RPMI7951 (cell line): ENCODE measurements around the gene SETBP1. TPM values are rescaled to one million over a fixed set of nuclear protein-coding genes. Genes with fewer than 3 reads are reported as not detected.

Experiments
- DNase-seq: peaks from one replicate; pipeline ENCODE4 v3.0.0-alpha.2; 2012; ENCODE audit warnings: low read depth
- total RNA-seq: library from RNA; depleted of rRNA; stranded (reverse); fragments of >200 nt; shearing (Covaris generic); gene quantifications from 2 replicates; pipeline ENCODE4 v1.2.3, GENCODE V29; 2014

The SETBP1 gene
- total RNA-seq, 1 experiment from 2014 or later, result 5.5 TPM

DNA sequence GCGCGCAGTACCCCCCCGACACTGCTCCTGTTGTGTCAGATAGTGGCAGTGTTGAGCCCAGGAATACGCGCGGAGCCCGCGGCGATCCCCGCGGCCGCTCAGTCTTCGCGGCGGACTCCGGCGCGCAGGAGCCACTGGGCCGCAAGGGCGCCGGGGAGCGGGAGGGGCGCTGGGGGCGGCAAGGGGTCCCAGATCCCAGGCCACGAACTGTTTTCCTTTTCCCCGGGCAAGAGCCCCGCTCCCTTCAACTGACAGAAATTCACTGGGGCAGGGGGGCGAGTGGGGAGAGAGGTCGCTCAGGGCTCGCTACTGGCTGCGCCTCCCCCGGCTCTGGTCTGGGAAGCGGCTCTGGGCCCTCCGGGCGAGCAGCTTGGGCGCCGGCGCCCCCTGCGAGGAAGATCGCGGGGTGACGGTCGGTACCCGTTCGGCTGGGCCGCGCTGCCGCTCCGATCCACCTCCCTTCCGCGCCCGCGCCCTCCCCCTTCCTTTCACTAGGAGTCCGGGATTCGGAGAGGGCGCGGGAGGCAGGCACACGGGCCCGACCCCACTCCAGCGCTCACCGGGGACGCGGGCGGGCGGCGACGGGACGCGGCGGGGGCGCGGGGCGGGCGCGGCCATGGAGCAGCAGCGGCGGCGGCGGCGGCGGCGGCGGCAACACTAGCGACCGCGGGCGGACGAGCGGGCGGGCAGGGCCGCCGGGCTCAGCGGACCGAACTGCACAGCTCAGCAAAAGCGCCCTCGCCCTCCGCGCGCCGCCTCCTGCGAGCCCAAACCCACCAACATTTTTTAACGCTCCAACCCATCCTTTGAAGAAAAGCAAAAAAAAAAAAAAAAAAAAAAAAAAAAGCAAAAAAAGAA lies 1.4 kb upstream of the SETBP1 start:
- peak; percentile 78 for DNase-seq

DNA sequence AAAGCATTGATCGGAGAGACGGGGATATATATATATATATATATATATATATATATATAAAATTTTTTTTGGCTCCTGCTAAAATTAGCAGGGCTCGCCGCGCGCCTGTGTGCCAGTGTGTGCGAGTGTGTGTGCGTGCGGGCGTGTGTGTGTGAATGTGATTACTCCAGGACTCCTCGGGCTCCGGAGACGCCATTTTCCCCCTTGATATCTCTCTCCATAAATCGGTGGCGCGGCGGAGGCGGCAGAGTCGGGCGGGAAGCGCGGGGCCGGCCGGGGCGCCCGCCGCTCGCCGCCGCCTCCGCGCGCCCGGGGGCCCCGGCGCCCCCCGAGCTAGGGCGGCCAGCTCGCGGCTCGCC lies 795 bp upstream of the SETBP1 start:
- peak; percentile 56 for DNase-seq

DNA sequence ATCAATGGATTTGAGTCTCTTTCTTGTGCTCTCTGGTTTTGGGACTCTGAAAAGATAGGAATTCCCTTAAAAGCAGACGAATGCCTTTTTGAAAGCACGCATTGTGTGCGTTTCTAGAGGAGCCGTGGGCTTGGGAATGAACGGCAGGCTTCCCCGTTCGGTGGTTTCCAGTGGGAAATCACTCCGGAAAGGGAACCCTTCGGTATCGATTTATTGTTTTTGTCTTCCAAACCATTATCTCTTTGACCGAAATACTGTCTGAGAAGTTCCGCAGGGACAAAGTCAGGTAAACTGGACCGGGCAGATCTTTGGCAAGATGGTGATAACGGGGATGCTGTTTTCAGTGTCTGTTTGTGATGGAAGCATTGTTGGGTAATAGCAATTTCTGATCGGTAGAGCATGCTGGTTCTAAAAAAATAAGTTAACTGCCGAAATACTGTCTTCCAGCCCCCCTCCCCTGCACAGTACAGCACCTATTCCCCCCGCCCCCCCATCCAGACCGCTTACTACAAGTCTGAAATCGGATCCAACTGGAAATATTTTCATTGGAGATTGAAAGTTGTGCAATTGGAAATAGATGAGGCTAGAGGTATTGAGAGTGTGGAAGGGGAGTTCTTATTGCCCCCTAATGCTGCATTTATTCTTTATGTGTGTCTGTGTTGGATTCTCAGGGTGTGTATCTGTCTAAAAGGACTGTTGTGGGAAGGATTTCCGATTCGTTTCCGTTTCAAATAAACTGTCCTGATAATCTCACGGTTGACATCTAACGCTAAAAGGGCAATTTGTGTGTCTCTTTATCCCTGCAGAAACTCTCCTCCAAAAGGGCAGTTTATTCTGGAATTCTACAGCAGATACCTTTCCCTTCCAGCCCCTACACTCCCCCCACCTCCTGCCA lies 635 bp downstream of the SETBP1 start:
- DNase-seq, result no peak

DNA sequence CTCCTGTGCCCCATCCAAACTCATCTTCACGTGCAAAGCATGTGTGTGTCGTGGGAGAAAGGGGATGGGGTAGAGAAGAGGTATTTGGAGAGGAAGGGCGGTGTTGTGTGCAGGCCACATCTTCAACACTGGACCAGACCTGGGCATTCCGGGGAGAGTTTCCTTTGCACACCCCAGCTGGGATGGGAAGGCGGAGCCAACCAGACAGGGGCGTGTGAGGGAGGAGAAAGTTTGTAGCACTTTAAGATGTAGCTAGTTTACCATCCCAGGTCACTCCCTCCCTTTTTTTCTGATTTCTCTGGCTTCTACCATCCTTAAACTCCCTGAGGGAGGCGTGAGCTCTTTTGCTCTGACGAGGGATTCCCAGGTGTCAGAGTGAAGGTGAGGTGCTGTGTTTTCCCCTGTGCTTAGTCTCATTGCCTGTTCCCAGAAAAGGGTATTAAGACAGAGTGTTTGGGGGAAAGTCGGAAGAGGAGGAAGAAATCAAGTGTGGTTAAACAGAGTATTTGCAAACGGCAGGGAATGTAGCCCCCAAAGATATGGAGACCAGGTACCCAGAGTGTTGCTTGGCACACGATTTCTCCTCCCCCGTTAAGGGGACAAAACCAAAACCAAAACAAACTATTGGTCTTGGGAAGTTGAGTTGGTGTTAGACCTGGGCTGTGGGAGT lies 1.6 kb downstream of the SETBP1 start:
- DNase-seq, result no peak

DNA sequence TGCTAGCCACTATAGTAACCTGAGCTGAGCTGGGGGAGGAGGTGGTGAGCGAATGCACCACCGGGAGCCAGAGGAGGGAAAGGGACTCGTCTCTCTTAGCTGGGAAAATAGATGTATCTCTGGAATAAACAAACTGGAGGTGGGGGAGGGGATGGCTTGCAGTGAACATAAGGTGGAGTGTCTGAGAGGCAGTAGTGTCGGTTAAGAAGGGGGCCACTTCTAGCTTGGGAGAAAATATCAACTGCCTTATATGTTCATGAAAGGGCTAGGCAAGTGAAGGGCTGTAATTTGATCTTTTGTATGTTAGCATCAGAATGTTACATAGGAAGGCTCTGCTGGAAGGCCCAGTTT lies 2.2 kb downstream of the SETBP1 start:
- DNase-seq, result no peak

DNA sequence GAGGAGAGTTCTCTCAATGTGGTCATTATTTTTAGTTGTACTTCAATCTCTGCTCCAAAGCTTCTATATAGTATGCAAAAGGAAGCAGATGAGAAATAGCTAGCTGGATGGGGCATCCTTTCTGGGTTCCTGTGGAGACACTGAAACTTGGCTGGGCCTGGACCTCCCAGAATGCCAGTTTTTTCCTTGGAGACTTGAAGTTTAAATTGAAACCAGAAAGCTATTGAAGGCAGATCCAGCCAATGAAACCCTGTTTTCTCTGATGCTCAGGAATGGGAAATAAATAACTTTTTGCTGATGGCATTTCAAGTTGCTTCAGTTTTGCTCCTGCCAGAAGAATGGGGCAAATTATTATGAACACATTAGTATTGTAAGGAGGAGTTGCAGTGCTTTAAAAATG lies 2.9 kb downstream of the SETBP1 start:
- DNase-seq, result no peak

DNA sequence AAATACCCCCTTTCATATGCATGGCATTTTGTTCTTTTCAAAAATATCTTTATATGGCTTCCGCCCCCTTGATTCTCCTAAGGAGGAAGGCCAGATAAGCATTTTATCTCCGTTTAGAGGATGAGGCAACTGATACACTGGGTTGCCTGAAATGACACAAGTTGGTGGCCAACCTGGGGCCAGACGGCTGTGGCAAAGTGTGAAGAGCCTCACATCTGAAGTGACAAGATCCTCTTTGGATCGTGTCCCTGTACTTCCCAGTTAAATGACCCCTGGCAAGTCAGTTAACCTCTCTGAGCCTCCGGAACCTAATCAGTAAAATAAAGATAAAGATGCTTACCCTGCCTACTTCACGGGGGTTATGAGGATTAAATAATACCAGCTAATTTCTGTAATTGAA lies 4.6 kb downstream of the SETBP1 start:
- DNase-seq, result no peak

DNA sequence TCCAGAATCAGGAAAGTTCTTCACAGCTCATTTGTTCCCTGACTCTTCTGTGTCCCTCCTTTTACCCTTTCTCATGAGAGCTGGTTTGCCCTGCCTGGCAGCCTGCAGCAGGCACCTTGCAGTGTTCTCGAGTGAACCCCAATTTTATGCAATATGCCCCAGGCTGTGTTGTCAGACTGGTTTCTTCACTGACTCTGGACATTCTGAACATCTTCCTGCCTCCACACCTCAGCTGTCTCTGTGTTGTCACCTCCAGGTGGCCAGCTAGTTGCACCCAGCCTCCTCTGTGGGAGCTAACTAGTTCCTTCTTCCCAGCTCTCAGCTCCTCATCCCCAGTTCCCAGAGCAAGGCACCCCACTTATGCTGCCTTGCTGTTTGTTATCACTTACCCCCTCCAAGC lies 5.5 kb downstream of the SETBP1 start:
- DNase-seq, result no peak

DNA sequence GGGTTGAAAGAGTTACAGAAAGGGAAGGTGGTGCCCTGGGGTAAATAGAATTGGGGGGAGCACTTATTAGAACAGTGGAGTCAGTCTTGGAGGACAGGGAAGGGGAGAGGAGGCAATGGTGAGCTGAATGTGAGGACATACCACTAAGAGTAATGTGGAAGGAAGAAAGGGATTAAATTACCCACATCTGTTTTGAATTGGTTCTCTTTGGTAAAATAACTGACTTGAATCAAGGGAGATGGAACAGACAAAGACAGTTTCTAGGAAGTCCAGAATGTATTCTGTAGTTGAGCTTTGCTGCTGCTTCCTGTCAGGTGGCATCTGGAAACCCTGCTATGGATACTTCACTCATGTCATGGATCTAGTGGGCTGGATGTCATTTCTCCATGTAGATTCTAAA lies 6.7 kb downstream of the SETBP1 start:
- DNase-seq, result peak; percentile 71

DNA sequence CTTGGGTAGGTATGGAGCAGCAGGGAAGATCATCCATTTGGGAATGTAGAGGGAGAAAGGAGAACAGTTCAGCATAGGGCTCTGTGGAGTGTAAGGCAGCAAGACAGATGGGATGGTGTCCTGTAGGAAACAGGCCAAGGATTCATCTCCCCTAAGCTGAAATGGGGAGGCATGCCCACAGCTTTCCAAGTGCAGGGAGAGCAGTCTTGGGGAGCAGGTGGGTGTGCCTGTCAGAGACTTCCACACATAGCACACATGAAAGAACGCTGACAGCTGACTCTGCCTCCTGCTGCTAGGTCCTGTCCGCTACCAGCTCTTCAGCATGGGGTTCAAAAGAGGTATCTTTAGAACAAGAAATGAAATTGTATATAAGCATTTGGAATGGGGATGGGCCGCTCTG lies 9.0 kb downstream of the SETBP1 start:
- no peak for DNase-seq

DNA sequence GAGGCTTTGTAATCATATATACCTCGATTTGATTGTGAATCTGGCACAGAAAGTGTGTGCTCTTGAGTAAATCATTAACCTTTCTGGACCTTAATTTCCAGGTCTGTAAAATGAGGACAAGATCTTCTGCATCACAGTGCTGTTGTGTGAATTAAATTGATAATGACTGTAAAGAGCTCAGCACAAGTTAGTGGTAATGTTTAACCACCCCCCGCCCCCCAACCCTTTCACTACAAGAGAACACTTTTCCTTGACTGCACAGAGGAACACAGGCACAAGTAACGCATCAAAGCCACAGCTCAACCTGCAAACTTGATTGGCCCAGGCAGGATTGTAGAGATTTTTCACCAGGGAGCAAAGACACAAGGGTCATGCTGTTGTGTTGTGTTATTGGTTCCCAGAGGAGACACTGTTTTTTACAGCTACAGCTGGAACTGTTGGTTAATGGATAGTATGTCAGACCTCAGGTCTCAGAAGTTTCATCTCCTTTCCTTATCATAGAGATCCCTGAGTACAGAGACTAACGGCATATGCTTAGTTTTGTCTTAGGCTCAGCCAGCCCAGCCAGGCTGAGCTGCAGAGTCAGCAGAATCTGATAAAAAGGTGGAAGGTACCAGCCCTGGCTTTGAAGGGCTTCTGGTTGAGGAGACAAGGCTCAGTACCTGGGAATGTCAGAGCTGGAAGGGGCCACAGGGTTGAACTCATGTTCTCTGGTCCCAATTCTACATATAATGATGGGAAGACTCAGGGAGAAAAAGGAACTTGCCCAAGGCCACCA lies 10.6 kb downstream of the SETBP1 start:
- no peak for DNase-seq

DNA sequence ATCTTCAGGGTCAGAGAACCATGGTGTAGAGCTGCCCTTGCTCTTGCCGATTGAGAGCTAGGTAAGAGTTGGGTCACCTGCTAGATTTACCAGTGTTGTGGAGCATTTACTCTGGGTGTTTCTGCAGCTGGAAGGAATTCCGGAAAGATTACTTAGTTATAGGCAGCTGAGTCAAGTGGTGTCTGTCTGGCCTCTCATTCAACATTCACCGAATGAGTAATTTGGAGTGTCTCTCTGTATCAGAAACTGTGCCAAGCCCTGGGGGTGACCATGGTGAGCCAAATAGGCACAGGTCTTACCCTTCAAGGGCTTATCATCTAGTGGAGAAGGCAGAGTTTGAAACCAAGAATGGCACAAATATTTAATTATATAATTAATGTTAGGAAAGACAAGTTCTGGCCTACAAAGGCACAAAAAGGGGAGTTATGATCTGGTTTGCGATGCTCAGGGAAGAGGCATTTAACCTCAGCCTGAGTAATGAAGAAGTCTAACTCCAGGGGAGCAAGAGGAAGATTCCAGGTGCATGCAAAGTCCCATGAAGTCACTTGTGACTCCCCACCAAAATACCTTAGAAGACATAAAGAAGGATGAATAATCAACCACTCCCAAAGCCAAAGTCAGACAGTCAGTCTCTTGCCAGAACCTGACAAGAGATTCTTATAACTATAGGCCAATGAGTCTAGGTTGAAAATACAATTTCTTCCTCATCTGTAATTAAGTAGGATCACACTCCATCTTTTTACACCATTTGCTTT lies 12.5 kb downstream of the SETBP1 start:
- DNase-seq, result peak; percentile 76

DNA sequence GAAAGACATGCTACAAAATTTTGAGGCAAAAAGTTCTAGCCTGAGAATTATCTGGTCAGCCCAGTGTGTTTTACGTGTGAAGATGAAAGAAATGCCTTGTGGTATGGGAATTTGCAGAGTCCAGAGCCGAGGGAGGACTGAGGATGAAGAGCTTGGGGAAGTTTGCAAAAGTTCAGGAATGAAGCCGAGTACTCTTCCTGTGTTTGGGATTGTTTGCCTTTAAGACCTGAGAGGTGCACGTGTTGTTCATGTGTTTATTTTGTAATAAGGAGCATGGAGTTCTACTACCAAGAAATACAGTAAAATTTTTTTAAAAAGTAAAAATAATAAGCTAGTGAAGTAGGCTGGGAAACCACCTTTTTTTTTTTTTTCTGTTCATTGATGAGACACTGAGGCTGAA lies 14.8 kb downstream of the SETBP1 start:
- DNase-seq, result no peak

DNA sequence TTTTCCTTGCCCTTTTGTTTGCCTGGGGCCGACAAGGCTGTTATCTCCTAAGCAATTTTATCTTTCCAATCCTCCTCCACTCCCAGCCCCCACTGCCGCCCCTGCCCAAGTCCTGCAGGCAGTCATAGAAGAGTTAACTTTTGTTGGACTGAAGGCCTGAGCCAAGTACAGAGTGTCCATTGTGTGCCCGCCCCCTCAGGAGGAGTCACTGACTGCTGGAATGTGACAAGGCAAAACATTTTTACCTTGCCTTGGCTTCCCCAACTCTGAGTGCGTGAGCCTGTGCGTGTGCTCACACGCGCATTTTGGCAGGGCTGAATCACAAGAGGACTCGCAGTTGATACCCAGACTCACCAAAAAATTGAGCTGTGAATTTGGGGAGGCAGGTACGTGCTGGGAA lies 16.2 kb downstream of the SETBP1 start:
- no peak for DNase-seq

DNA sequence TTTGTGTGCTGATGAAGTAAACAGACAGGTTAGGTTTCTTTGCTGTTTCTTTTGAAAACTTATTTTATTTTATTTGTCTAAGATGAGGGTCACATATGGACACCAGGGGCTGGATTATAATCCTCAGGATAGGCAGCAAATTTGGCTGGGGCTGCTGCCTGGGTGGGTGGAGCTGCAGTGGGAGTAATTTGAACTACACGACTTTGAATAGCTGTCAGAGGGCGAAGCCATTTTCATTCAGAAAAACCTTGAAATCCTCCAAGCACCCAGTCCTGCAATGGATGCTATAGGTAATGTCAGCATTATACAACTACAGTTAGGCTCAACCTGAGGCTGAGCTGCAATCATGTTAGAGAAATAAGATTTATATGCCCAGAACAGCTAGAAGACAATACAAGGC lies 16.6 kb downstream of the SETBP1 start:
- DNase-seq, result no peak

DNA sequence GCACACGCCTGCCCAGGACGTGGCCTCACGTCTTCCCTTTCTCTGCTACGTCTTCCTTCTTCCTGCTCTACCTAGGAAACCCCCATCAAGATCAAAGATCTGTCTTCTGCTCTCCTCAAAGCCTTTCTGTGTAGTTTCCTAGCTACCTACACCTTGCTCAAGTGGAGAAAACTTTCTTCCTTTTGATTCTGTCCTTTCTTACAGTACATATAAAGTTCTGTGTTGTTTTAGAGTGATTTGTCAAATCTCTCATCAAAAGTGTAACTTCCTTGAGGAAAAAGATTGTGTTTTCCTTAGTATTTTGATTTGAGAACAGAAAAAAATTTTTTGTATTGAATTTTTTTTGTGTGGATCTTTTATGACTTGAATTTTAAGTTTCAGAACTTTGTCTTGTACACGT lies 17.8 kb downstream of the SETBP1 start:
- DNase-seq, result no peak

DNA sequence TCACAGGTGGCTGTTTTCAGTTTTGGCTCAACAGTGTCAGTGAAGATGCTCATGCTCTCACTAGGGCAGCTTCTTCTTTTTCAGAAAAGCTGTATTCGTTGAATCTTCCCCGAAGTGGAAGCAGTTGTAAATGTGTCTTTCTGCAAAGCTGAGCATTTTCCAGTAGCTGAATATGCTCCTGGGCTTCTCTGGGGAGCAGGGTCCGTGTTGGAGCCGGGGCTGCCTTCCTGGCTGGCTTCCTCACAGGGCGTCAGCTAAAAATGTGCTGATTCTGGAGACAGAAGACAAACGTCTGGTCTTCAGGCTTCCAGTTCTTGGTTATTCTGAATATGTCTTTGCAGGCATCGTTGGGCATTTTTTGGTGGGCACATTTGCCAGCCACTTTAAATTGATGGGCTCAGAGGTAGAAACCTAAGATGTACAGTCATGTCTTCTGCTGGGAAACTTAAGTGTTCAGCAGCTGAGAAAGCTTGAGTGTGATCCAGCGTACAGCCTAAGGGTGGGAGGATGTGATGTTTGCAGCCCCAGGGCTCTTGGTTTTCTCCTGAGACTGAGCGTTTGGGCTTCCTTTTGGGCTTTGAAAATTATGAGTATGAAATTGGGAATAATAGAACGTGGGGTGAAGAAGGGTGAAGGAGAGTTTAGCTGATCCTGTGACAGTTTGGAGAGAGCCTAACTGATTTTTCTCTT lies 19.0 kb downstream of the SETBP1 start:
- no peak for DNase-seq

DNA sequence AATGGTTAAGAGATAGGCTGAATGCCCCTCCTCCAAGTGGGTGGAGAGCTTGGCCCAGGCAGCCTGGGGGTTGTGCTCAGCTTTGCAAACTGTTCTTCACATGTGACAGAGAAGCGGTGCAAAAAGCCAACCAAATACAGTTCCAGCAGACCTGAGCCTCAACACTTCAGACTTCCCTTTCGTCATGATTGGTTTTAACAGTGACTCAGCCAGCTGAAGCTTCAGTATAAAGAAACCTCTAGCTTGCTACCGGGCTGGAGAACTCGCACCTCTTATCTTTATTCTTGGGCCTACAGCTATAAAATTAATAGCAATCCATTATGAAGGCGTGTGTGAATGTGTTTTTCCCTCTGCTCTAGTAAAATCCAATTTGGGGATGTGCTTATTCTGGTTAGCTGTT lies 20.0 kb downstream of the SETBP1 start:
- peak; percentile 65 for DNase-seq

DNA sequence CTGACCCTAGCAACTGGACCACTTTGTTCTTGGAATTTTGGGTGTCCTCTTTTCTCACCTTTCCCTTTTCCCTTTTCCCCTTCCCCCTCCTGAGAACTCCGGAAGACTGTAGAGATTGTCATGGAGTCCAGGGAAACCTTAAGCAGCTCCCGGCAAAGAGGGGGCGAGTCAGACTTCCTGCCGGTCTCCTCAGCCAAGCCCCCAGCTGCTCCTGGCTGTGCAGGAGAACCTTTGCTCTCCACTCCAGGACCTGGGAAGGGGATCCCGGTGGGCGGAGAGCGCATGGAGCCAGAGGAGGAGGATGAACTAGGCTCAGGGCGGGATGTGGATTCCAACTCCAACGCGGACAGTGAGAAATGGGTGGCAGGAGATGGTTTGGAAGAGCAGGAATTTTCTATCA lies 20.5 kb downstream of the SETBP1 start:
- DNase-seq, result peak; percentile 45

DNA sequence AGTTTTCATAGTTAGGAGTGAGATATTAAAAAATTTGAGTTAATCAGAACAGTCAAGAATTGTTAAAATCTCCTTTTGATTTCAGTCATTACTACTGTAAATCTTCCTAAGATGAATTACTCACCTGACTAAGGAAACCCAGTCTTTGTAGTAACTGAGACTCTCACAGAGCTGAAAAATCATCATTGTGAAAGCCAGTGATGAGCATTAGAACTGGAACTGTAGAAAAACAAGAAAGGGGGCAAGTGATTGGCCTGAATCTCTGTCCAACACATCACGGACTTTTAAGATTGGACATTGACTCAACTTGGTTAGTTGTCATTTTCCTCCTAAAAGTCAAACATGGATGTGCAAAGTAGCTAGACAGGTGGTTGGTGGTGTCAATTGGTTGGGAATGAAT lies 21.9 kb downstream of the SETBP1 start:
- no peak for DNase-seq
